Stimulated activated CD4-positive, alpha-beta T cell treated with anti-CD3 and anti-CD28 coated beads, Interleukin-1b, Interleukin-23, amount 100 ng/mL, for 24 hours (primary cell): ENCODE measurements around the gene SLC15A4.
A peak's percentile ranks its signal among the peaks of the same experiment; 100 is the strongest.
"Not testable (repeated sequence)": the region's sequence is repeated elsewhere in the genome, so short reads cannot be mapped to it uniquely, and the experiment has no call there.

Experiments used
- DNase-seq, 4 experiments: peaks; one replicate each; pipeline ENCODE4 v3.0.0-alpha.2; 2020; ENCODE audit warnings: low read depth in 4 of 4, low spot score in 1 of 4

Gene SLC15A4

GRCh38 chr12:128814411-128815261 lies 9.1 kb downstream of the SLC15A4 start:
- DNase-seq: no peak

- no peak for DNase-seq
Measured at GRCh38 chr12:128813883-128814282, 9.9 kb downstream of the SLC15A4 start.

GRCh38 chr12:128813392-128813791 lies 10.4 kb downstream of the SLC15A4 start:
- DNase-seq: no peak

- DNase-seq: no peak
Measured at GRCh38 chr12:128811806-128812205, 12.0 kb downstream of the SLC15A4 start.

- DNase-seq: peak in 1 of 4 experiments; percentile 22
Measured at GRCh38 chr12:128810182-128811127, 13.3 kb downstream of the SLC15A4 start.

- DNase-seq: no peak
Measured at GRCh38 chr12:128808651-128809050, 15.1 kb downstream of the SLC15A4 start.

GRCh38 chr12:128807161-128807724 lies 16.5 kb downstream of the SLC15A4 start:
- DNase-seq: no peak

GRCh38 chr12:128806573-128806972 lies 17.2 kb downstream of the SLC15A4 start:
- no peak for DNase-seq

GRCh38 chr12:128805406-128805805 lies 18.4 kb downstream of the SLC15A4 start:
- not testable (repeated sequence) for DNase-seq

GRCh38 chr12:128804762-128805161 lies 19.0 kb downstream of the SLC15A4 start:
- no peak for DNase-seq

GRCh38 chr12:128803788-128804187 lies 20.0 kb downstream of the SLC15A4 start:
- no peak for DNase-seq

GRCh38 chr12:128802756-128803155 lies 21.0 kb downstream of the SLC15A4 start:
- no peak for DNase-seq

GRCh38 chr12:128801879-128802391 lies 21.8 kb downstream of the SLC15A4 start:
- no peak for DNase-seq

GRCh38 chr12:128800606-128801005 lies 23.2 kb downstream of the SLC15A4 start:
- DNase-seq: no peak

GRCh38 chr12:128798571-128799341 lies 25.0 kb downstream of the SLC15A4 start:
- DNase-seq: no peak

- no peak for DNase-seq
Measured at GRCh38 chr12:128797119-128798118, 26.3 kb downstream of the SLC15A4 start.

GRCh38 chr12:128796439-128797118 lies 27.2 kb downstream of the SLC15A4 start:
- no peak for DNase-seq

- DNase-seq: no peak
Measured at GRCh38 chr12:128795530-128796361, 28.0 kb downstream of the SLC15A4 start.
